Esophagus muscularis mucosa (tissue), 4 donors: Measurements from ENCODE around the gene FNIP2. TPM values are rescaled to one million over a fixed set of nuclear protein-coding genes. Genes with fewer than 3 reads are reported as not detected.

Source experiments
- DNase-seq: peaks from one replicate; pipeline ENCODE4 v3.0.0-alpha.2; 2017; ENCODE audit errors: extremely low spot score
- H3K27ac ChIP-seq, 4 donors: fragments of 200-600 bp; sonication (generic); replicated peaks in 1 of 4; 1 replicate in 3 of 4; 2 replicates in 1 of 4; pipeline ENCODE4 v1.5.1; 2016 to 2019; ENCODE audit warnings: mild to moderate bottlenecking in 1 of 4
- H3K27me3 ChIP-seq, 4 donors: fragments of 200-600 bp; sonication (generic); one replicate each; pipeline versions ENCODE4 v1.5.1 to v1.6.0; 2016 to 2019
- H3K36me3 ChIP-seq, 4 donors: fragments of 200-600 bp; sonication (generic); one replicate each; pipeline ENCODE4 v1.5.1; 2016 to 2019
- H3K4me1 ChIP-seq, 4 donors: fragments of 200-600 bp; sonication (generic); one replicate each; pipeline ENCODE4 v1.5.1; 2016 to 2019
- H3K4me3 ChIP-seq, 4 donors: fragments of 200-600 bp; sonication (generic); 1 replicate in 2 of 4; 2 replicates in 2 of 4; pipeline ENCODE4 v1.5.1; 2016 to 2019; ENCODE audit warnings: mild to moderate bottlenecking in 4 of 4, moderate library complexity in 1 of 4
- H3K9me3 ChIP-seq, 4 donors: fragments of 200-600 bp; sonication (generic); 1 replicate in 3 of 4; 2 replicates in 1 of 4; pipeline ENCODE4 v1.5.1; 2016 to 2019
- CTCF ChIP-seq, 3 experiments: fragments of 200-600 bp in 2 of 3; fragments of 450-650 bp in 1 of 3; sonication (generic) in 2 of 3; IDR thresholded peaks; one replicate each; pipeline ENCODE4 v1.5.1; 2017 to 2019; ENCODE audit warnings: antibody characterized with exemption in 3 of 3, mild to moderate bottlenecking in 2 of 3, moderate library complexity in 1 of 3
- EP300 ChIP-seq: sonication (generic); formaldehyde crosslinking; IDR thresholded peaks from one replicate; pipeline ENCODE4 v1.6.1; 2017; ENCODE audit warnings: antibody characterized with exemption
- POLR2A ChIP-seq: fragments of 450-650 bp; IDR thresholded peaks from one replicate; pipeline ENCODE4 v1.6.1; 2017; ENCODE audit warnings: antibody characterized with exemption, moderate library complexity, mild to moderate bottlenecking, low read depth
- POLR2AphosphoS5 ChIP-seq, 2 donors: sonication (generic); formaldehyde crosslinking; IDR thresholded peaks; one replicate each; pipeline ENCODE4 v1.6.1; 2017; ENCODE audit warnings: antibody characterized with exemption in 2 of 2
- WGBS: methylation state at CpG from one replicate; pipeline ENCODE4 v1.1.5; 2018; 5-methylcytosine and 5-hydroxymethylcytosine counted together
- intact Hi-C: fragments of 100-400 bp; cut with DNase I; formaldehyde crosslinking; loops from one replicate; pipeline ENCODE4 v1.15.1; 2023
- total RNA-seq, 4 donors: library from RNA; depleted of rRNA; stranded (reverse); fragments of >200 nt; gene quantifications; one replicate each; pipeline versions ENCODE4 v1.1.0 to v1.2.1, GENCODE V29; 2016

Gene FNIP2
- total RNA-seq, 4 donors from 2014 or later: 80.0 to 97.7 (median 87.4) TPM

DNA sequence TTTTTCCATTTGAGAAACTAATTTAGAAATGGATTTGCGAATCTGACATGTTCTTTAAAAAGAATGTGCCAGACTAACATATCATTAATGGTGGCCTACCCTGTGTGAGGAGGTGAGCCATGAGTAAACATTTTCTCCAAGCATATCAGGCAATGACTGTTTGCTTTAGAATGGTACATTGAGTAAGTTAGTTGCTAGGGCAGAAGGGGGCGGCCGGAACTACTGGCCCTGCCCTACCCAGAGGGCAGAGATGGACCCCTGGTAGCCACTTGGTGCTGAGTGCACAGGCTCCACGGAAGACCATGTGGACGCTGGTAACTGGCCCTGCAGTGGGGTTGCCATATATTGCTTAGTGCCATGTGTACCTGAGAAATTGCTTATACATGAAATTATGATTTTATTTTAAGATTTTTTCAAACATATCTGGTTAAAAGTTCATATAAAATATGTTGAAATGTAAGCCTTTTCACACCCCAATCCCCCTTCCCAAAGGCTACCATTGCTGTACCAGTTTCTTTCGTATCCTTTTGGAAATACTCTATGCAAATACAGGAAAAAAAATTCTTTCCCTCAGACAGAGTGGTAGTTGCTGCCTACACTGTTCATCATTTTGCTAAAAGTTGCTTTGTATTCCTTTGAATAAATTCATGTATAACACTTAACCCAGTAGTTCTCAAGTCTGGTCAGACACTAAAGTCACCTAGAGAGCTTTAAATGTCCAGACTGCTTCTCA lies 8.8 kb downstream of the FNIP2 start:
- no peak overlapping the region for H3K4me3 ChIP-seq
- DNase-seq: no peak
- H3K27me3 ChIP-seq: no peaks in the 10 kb centered on the region
- intact Hi-C loops: no loop called here
- no peak for TF ChIP-seq POLR2A
- TF ChIP-seq EP300: no peak
- TF ChIP-seq CTCF (IDR thresholded peaks at IDR 0.05): no peak
- TF ChIP-seq POLR2AphosphoS5 (IDR thresholded peaks at IDR 0.05): no peak
- no peaks in the 10 kb centered on the region for H3K9me3 ChIP-seq
- H3K27ac ChIP-seq: peak overlapping the region in 1 of 4 donors; percentile 5
- H3K4me1 ChIP-seq: peaks cover 64 to 81% (median 75%) of the 10 kb centered on the region in 4 donors
- WGBS: 92% methylated on average over 6 of the region's 6 CpGs
- no peaks in the 10 kb centered on the region for H3K36me3 ChIP-seq

DNA sequence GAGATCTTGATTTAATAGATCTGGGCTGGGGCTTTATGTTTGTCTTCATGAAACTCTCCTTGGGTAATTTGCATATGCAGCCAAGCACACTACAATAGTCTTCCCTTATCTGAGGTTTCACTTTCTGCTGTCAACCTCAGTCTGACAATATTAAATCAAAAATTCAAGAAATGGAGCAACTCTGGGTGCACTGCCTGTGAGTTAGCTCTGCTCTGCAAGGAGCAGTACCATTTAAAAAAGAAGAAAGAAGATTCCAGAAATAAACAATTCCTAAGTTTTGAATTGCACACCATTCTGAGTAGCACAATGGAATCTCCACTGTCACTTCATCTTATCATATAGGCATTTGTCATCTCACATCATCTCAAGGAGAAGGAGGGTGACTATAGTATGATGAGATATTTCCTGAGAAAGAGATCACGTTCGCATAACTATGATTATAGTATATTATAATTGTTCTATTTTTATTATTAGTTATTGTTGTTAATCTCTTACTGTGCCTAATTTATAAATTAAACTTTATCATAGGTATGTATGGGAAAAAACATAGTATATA lies 9.4 kb downstream of the FNIP2 start:
- 68% methylated on average over 2 of the region's 2 CpGs for WGBS
- intact Hi-C loops: no loop called here
- no peak for DNase-seq
- no peaks in the 10 kb centered on the region for H3K27me3 ChIP-seq
- H3K36me3 ChIP-seq: no peaks in the 10 kb centered on the region
- TF ChIP-seq POLR2AphosphoS5 (IDR thresholded peaks at IDR 0.05): no peak
- TF ChIP-seq EP300: no peak
- no peak for TF ChIP-seq CTCF (IDR thresholded peaks at IDR 0.05)
- no peak for TF ChIP-seq POLR2A
- no peaks in the 10 kb centered on the region for H3K9me3 ChIP-seq
- H3K4me1 ChIP-seq: peaks cover 69 to 81% (median 75%) of the 10 kb centered on the region in 4 donors
- no peak overlapping the region for H3K4me3 ChIP-seq
- H3K27ac ChIP-seq: peak overlapping the region in 1 of 4 donors; percentile 5

DNA sequence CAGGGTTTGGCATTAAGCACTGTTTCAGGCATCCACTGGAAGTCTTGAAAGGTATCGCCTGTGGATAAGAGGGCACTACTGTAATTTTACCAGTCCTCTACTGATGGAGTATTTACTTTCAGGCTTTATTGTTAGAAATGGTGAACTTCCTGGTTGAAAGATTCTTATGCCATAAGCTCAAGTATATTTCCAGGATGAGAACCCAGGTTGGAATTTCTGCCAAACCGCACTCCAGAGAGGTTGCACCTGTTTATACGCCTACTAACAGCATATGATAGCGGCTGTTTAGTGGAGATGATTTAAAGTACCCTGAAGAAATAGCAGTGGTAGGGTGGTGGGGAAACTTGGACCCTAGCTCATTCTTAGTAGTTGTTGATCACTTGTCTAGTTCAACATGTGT lies 9.9 kb downstream of the FNIP2 start:
- WGBS: 94% methylated on average over 4 of the region's 4 CpGs
- H3K9me3 ChIP-seq: no peaks in the 10 kb centered on the region
- H3K27me3 ChIP-seq: no peaks in the 10 kb centered on the region
- no peak overlapping the region for H3K4me3 ChIP-seq
- peaks cover 74 to 81% (median 78%) of the 10 kb centered on the region in 4 donors for H3K4me1 ChIP-seq
- no peak for DNase-seq
- intact Hi-C loops: no loop called here
- TF ChIP-seq POLR2AphosphoS5 (IDR thresholded peaks at IDR 0.05) (no peak), EP300 (no peak), CTCF (IDR thresholded peaks at IDR 0.05) (no peak), POLR2A (no peak)
- H3K36me3 ChIP-seq: no peaks in the 10 kb centered on the region
- H3K27ac ChIP-seq: no peak overlapping the region

GRCh38 chr4:158781963-158782362 lies 13.1 kb downstream of the FNIP2 start:
- Histone ChIP-seq H3K36me3 (no peaks in the 10 kb centered on the region), H3K4me1 (peaks cover 76 to 82% (median 79%) of the 10 kb centered on the region in 4 donors), H3K9me3 (no peaks in the 10 kb centered on the region), H3K27me3 (no peaks in the 10 kb centered on the region), H3K27ac (peak overlapping the region in 2 of 4 donors; percentile 17 to 22), H3K4me3 (no peak overlapping the region)
- intact Hi-C loops: no loop called here
- WGBS: 58% methylated on average over 1 of the region's 1 CpG
- DNase-seq: no peak
- TF ChIP-seq POLR2A (no peak), EP300 (no peak), POLR2AphosphoS5 (IDR thresholded peaks at IDR 0.05) (no peak), CTCF (IDR thresholded peaks at IDR 0.05) (no peak)
